Smooth muscle cell (in vitro differentiated cells): ENCODE data around the gene NEURL1. TPM values are rescaled to one million over a fixed set of nuclear protein-coding genes. Genes with fewer than 3 reads are reported as not detected.

ENCODE experiments used
- DNase-seq: peaks from one replicate; lab custom pipeline; 2025; ENCODE audit not compliant: unreplicated experiment; lab: John Stamatoyannopoulos, UW
- H2AFZ ChIP-seq: fragments of 200-600 bp; sonication (generic); 2 replicates; pipeline ENCODE4 v1.6.0; 2016; ENCODE audit warnings: antibody characterized with exemption, low read depth, mild to moderate bottlenecking
- H3F3A ChIP-seq: fragments of 200-600 bp; sonication (generic); 2 replicates; pipeline ENCODE4 v1.6.0; 2017; ENCODE audit warnings: antibody characterized with exemption, low read depth
- H3K27ac ChIP-seq: fragments of 200-600 bp; sonication (generic); 2 replicates; pipeline ENCODE4 v1.5.1; 2016; ENCODE audit warnings: low read depth, mild to moderate bottlenecking
- H3K27me3 ChIP-seq: fragments of 200-600 bp; sonication (generic); 2 replicates; pipeline ENCODE4 v1.6.1; 2016; ENCODE audit warnings: low read depth, mild to moderate bottlenecking
- H3K36me3 ChIP-seq: fragments of 200-600 bp; sonication (generic); 2 replicates; pipeline ENCODE4 v1.5.1; 2016; ENCODE audit warnings: low read depth
- H3K4me1 ChIP-seq: fragments of 200-600 bp; sonication (generic); 2 replicates; pipeline ENCODE4 v1.5.1; 2016; ENCODE audit warnings: low read depth
- H3K4me2 ChIP-seq: fragments of 200-600 bp; sonication (generic); 2 replicates; pipeline ENCODE4 v1.6.0; 2016; ENCODE audit warnings: mild to moderate bottlenecking
- H3K4me3 ChIP-seq: fragments of 200-600 bp; sonication (generic); 2 replicates; pipeline ENCODE4 v1.5.1; 2016; ENCODE audit warnings: mild to moderate bottlenecking
- H3K79me2 ChIP-seq: fragments of 200-600 bp; sonication (generic); 2 replicates; pipeline ENCODE4 v1.6.0; 2016; ENCODE audit warnings: low read depth, mild to moderate bottlenecking
- H3K9ac ChIP-seq: fragments of 200-600 bp; sonication (generic); 2 replicates; pipeline ENCODE4 v1.6.0; 2016; ENCODE audit warnings: low read depth
- H3K9me3 ChIP-seq: fragments of 200-600 bp; sonication (generic); replicated peaks from 2 replicates; pipeline ENCODE4 v1.5.1; 2016; ENCODE audit warnings: low read depth
- H4K20me1 ChIP-seq: fragments of 200-600 bp; sonication (generic); 2 replicates; pipeline ENCODE4 v1.6.0; 2016; ENCODE audit warnings: low read depth
- CTCF ChIP-seq: fragments of 200-600 bp; sonication (generic); IDR thresholded peaks from 2 replicates; pipeline ENCODE4 v1.5.1; 2017; ENCODE audit warnings: borderline replicate concordance, mild to moderate bottlenecking, antibody characterized with exemption; ENCODE audit not compliant: insufficient read depth, poor library complexity, severe bottlenecking
- WGBS: methylation state at CpG from one replicate; pipeline ENCODE4 v1.1.7; 2016; ENCODE audit warnings: low lambda C conversion rate; 5-methylcytosine and 5-hydroxymethylcytosine counted together
- polyA plus RNA-seq: library from polyadenylated mRNA; unstranded; fragments of >200 nt; fragmentation: Nextera tagmentation; extraction: Ambion mirVana; gene quantifications from 2 replicates; pipeline ENCODE4 v1.2.1, GENCODE V29; 2016
- total RNA-seq: library from RNA; depleted of rRNA; stranded (reverse); fragments of >200 nt; gene quantifications from 2 replicates; pipeline ENCODE4 v1.2.3, GENCODE V29; 2014

Gene NEURL1
- total and polyA plus RNA-seq, 2 experiments from 2014 or later, result 0.04 to 0.91 TPM

GRCh38 chr10:103547391-103547946 is 54.0 kb downstream of the NEURL1 start:
- Histone ChIP-seq H3K36me3 (no peaks in the 10 kb centered on the region), H3K9me3 (no peaks in the 10 kb centered on the region), H3K4me2 (peak overlapping the region; percentile 3), H3K4me1 (peaks cover 18% of the 10 kb centered on the region), H4K20me1 (no peaks in the 10 kb centered on the region), H2AFZ (no peak overlapping the region), H3K27ac (no peak overlapping the region), H3F3A (no peaks in the 10 kb centered on the region), H3K27me3 (peaks cover 30% of the 10 kb centered on the region), H3K4me3 (no peak overlapping the region), H3K9ac (no peak overlapping the region), H3K79me2 (no peaks in the 10 kb centered on the region)
- DNase-seq, result no peak
- WGBS, result 30% methylated on average over 10 of the region's 10 CpGs
- no peak for TF ChIP-seq CTCF

GRCh38 chr10:103548006-103548405 is 54.5 kb downstream of the NEURL1 start:
- H3K9ac ChIP-seq, result no peak overlapping the region
- peaks cover 34% of the 10 kb centered on the region for H3K27me3 ChIP-seq
- no peaks in the 10 kb centered on the region for H4K20me1 ChIP-seq
- TF ChIP-seq CTCF, result no peak
- H3K79me2 ChIP-seq, result no peaks in the 10 kb centered on the region
- no peaks in the 10 kb centered on the region for H3F3A ChIP-seq
- H3K4me2 ChIP-seq, result no peak overlapping the region
- 92% methylated on average over 3 of the region's 3 CpGs for WGBS
- DNase-seq, result no peak
- H3K36me3 ChIP-seq, result no peaks in the 10 kb centered on the region
- no peak overlapping the region for H2AFZ ChIP-seq
- H3K4me1 ChIP-seq, result peaks cover 13% of the 10 kb centered on the region
- H3K9me3 ChIP-seq, result no peaks in the 10 kb centered on the region
- no peak overlapping the region for H3K4me3 ChIP-seq
- no peak overlapping the region for H3K27ac ChIP-seq

GRCh38 chr10:103548581-103549348 is 55.3 kb downstream of the NEURL1 start:
- H3K4me3 ChIP-seq, result no peak overlapping the region
- 85% methylated on average over 12 of the region's 12 CpGs for WGBS
- peaks cover 8% of the 10 kb centered on the region for H3K4me1 ChIP-seq
- no peak overlapping the region for H3K27ac ChIP-seq
- H3F3A ChIP-seq, result no peaks in the 10 kb centered on the region
- no peak for TF ChIP-seq CTCF
- no peaks in the 10 kb centered on the region for H3K9me3 ChIP-seq
- no peaks in the 10 kb centered on the region for H3K79me2 ChIP-seq
- no peak overlapping the region for H3K4me2 ChIP-seq
- no peak overlapping the region for H2AFZ ChIP-seq
- DNase-seq, result no peak
- H4K20me1 ChIP-seq, result no peaks in the 10 kb centered on the region
- no peaks in the 10 kb centered on the region for H3K36me3 ChIP-seq
- peaks cover 34% of the 10 kb centered on the region for H3K27me3 ChIP-seq
- no peak overlapping the region for H3K9ac ChIP-seq

- Histone ChIP-seq H3K4me3 (no peak overlapping the region), H3K9ac (no peak overlapping the region), H3K4me1 (peaks cover 8% of the 10 kb centered on the region), H3K9me3 (no peaks in the 10 kb centered on the region), H4K20me1 (no peaks in the 10 kb centered on the region), H3K4me2 (no peak overlapping the region), H3K36me3 (no peaks in the 10 kb centered on the region), H3F3A (no peaks in the 10 kb centered on the region), H3K79me2 (no peaks in the 10 kb centered on the region), H2AFZ (no peak overlapping the region), H3K27ac (no peak overlapping the region), H3K27me3 (peaks cover 34% of the 10 kb centered on the region)
- 92% methylated on average over 3 of the region's 3 CpGs for WGBS
- no peak for TF ChIP-seq CTCF
- no peak for DNase-seq
These were observed 55.8 kb downstream of the NEURL1 start for GRCh38 chr10:103549349-103549685.
